GM13977 (cell line): ENCODE measurements around the gene DSTN.

Experiments used
- DNase-seq: peaks from one replicate; pipeline ENCODE4 v3.0.0; 2012; ENCODE audit warnings: low spot score
- CTCF ChIP-seq: IDR thresholded peaks from 2 replicates; pipeline ENCODE4 v1.5.1; 2012; ENCODE audit warnings: mild to moderate bottlenecking, control low read depth; ENCODE audit not compliant: insufficient read depth; ENCODE audit errors: extremely low read depth, missing control alignments
- in situ Hi-C: fragments of 300-500 bp; cut with MboI; formaldehyde crosslinking; loops from one replicate; pipeline ENCODE4 v1.12.0; 2022; ENCODE audit warnings: low sequenced_read_pairs, low pct_unique_long_range_greater_than_20kb, mixed read lengths, inconsistent platforms; ENCODE audit not compliant: unreplicated experiment

The DSTN gene

DNA sequence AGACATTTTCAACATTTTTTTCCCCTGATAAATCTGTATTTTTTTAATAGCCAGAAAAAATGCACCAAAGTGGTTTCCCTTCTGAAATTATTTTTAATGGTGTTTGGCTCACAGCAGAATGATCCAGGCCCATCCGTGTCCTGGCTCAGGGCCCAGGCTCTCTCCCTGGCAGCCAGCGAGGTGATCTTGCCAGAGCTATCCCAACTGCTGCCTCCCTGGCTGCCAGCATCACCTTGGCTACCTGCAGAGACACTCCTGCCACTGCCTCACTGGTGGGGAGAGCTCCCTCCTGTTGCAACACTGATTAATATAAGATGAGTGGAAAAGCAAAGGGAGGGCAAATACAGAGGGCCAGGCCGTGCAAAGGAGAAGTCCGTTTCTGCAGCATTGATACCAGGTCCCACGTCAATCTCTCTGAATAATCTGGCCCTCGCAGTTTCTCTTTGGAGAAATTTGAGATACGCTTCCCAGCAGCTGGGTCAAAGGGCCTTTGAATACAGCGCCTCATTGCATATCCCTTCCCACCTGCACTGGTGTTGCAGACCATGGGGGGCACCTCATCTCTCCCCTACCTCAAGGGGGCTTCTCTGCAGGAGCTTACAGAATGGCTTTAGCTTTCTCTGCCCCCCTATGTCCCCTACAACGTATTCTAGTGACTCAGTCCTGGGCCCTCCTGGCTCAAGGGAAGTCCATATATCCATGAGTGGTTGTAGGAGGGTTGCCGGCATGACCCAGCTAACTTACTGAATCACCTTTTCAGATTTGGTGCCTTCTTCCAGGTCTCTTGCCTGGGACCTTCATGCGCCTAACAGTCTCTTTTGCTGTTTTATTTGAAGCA lies 12.8 kb upstream of the DSTN start:
- no peak for TF ChIP-seq CTCF
- in situ Hi-C loops = no loop called here
- DNase-seq = no peak

DNA sequence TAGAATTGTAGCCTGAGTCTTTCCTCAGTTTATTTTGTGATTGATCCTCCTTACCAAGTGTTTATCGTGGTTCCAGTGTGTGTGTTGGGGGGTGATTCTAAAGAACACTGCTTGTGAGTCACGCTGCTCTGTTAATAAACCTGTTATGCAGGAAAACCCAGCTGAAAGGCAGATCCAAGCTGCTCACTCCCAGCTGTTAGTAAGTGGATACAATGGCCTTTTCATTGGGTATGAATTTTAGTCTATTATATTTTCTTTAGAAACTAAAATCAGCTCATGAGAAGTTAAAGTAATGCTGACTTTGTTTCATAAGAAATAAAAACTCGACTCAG lies 12.2 kb upstream of the DSTN start:
- TF ChIP-seq CTCF = no peak
- no peak for DNase-seq
- in situ Hi-C loops = no loop called here

GRCh38 chr20:17558154-17558940 lies 11.5 kb upstream of the DSTN start:
- TF ChIP-seq CTCF = no peak
- DNase-seq = no peak
- in situ Hi-C loops = no loop called here

- in situ Hi-C loops = no loop called here
- no peak for DNase-seq
- no peak for TF ChIP-seq CTCF
Measured at GRCh38 chr20:17558941-17559304, 11.0 kb upstream of the DSTN start.

- in situ Hi-C loops = no loop called here
- no peak for TF ChIP-seq CTCF
- DNase-seq = no peak
Measured at GRCh38 chr20:17559338-17559737, 10.5 kb upstream of the DSTN start.

GRCh38 chr20:17560344-17561074 lies 9.4 kb upstream of the DSTN start:
- no peak for TF ChIP-seq CTCF
- DNase-seq = no peak
- in situ Hi-C loops = no loop called here
